Osteoblast (primary cell): Measurements from ENCODE around the gene NME9. TPM values are rescaled to one million over a fixed set of nuclear protein-coding genes. Genes with fewer than 3 reads are reported as not detected.
"Not testable (repeated sequence)": the region's sequence is repeated elsewhere in the genome, so short reads cannot be mapped to it uniquely, and the experiment has no call there.

Experiments used
- DNase-seq: peaks from one replicate; pipeline ENCODE4 v3.0.0; 2011; ENCODE audit warnings: low spot score, mixed read lengths; ENCODE audit not compliant: insufficient read length; ENCODE audit errors: missing footprints
- H2AFZ ChIP-seq: 2 replicates; pipeline ENCODE4 v1.6.0; 2011; ENCODE audit warnings: mild to moderate bottlenecking, low read length
- H3K27ac ChIP-seq: 2 replicates; pipeline ENCODE4 v1.5.1; 2011; ENCODE audit warnings: mild to moderate bottlenecking, low read depth, low read length, moderate library complexity
- H3K27me3 ChIP-seq: 2 replicates; pipeline ENCODE4 v1.6.0; 2012; ENCODE audit warnings: mild to moderate bottlenecking, control low read depth, inconsistent platforms, low read length, moderate library complexity; ENCODE audit not compliant: insufficient read depth
- H3K36me3 ChIP-seq: 2 replicates; pipeline ENCODE4 v1.5.1; 2011; ENCODE audit warnings: mild to moderate bottlenecking, low read length, control low read depth, moderate library complexity; ENCODE audit not compliant: insufficient read depth
- H3K4me1 ChIP-seq: 2 replicates; pipeline ENCODE4 v1.5.1; 2011; ENCODE audit warnings: mild to moderate bottlenecking, low read length, control low read depth, moderate library complexity; ENCODE audit not compliant: insufficient read depth
- H3K4me2 ChIP-seq: 2 replicates; pipeline ENCODE4 v1.6.0; 2011; ENCODE audit warnings: mild to moderate bottlenecking, low read length; ENCODE audit not compliant: insufficient read depth
- H3K4me3 ChIP-seq: fragments of 200-600 bp; sonication (generic); 3 replicates; pipeline ENCODE4 v1.5.1; 2012; ENCODE audit warnings: mild to moderate bottlenecking, low read length, inconsistent platforms; ENCODE audit not compliant: insufficient read depth
- H3K79me2 ChIP-seq: 2 replicates; pipeline ENCODE4 v1.6.0; 2012; ENCODE audit warnings: mild to moderate bottlenecking, low read length, control low read depth, inconsistent platforms; ENCODE audit not compliant: insufficient read depth
- H3K9me3 ChIP-seq: 2 replicates; pipeline ENCODE4 v1.5.1; 2011; ENCODE audit warnings: low read depth, low read length, control low read depth
- H4K20me1 ChIP-seq: 2 replicates; pipeline ENCODE4 v1.6.0; 2012; ENCODE audit warnings: mild to moderate bottlenecking, low read length, control low read depth; ENCODE audit not compliant: insufficient read depth
- CTCF ChIP-seq: IDR thresholded peaks from 2 replicates; pipeline ENCODE4 v1.5.1; 2011; ENCODE audit warnings: mild to moderate bottlenecking, low read depth, low read length, moderate library complexity; ENCODE audit errors: extremely low read depth
- total RNA-seq: library from RNA; depleted of rRNA; stranded (reverse); fragments of >200 nt; gene quantifications from 2 replicates; pipeline ENCODE4 v1.2.3, GENCODE V29; 2012

The NME9 gene
- not detected in 2 replicates for total RNA-seq

- Histone ChIP-seq H3K27me3 (no peaks in the 10 kb centered on the region), H3K4me3 (peak within 1 kb of the TSS; percentile 77), H3K9me3 (no peaks in the 10 kb centered on the region), H3K79me2 (no peaks in the 10 kb centered on the region), H3K27ac (no peak within 1 kb of the TSS), H4K20me1 (no peaks in the 10 kb centered on the region), H2AFZ (peak within 1 kb of the TSS; percentile 90), H3K36me3 (no peaks in the 10 kb centered on the region), H3K4me1 (peaks cover 11% of the 10 kb centered on the region), H3K4me2 (peak within 1 kb of the TSS; percentile 97)
- peak; percentile 58 for TF ChIP-seq CTCF
- peak; percentile 91 for DNase-seq
Observed at GRCh38 chr3:138329127-138329983, at the start of gene NME9. Gene NME9, minus strand, starts transcription at chr3:138329851. Its CDS starts 516 bp downstream, at chr3:138329335.

GRCh38 chr3:138378990-138379389, 49.3 kb upstream of the NME9 start:
- Histone ChIP-seq H3K4me1 (peaks cover 14% of the 10 kb centered on the region), H3K79me2 (peaks cover 22% of the 10 kb centered on the region), H3K27me3 (no peaks in the 10 kb centered on the region), H4K20me1 (no peaks in the 10 kb centered on the region), H3K27ac (no peak overlapping the region), H3K36me3 (peaks cover 8% of the 10 kb centered on the region), H3K4me3 (no peak overlapping the region), H2AFZ (no peak overlapping the region), H3K4me2 (no peak overlapping the region), H3K9me3 (no peaks in the 10 kb centered on the region)
- TF ChIP-seq CTCF = no peak
- DNase-seq = no peak

- no peak overlapping the region for H3K27ac ChIP-seq
- H3K4me3 ChIP-seq = no peak overlapping the region
- H3K36me3 ChIP-seq = peaks cover 6% of the 10 kb centered on the region
- H3K27me3 ChIP-seq = no peaks in the 10 kb centered on the region
- no peaks in the 10 kb centered on the region for H3K9me3 ChIP-seq
- H3K4me2 ChIP-seq = no peak overlapping the region
- no peaks in the 10 kb centered on the region for H4K20me1 ChIP-seq
- TF ChIP-seq CTCF = no peak
- H3K79me2 ChIP-seq = peaks cover 15% of the 10 kb centered on the region
- H3K4me1 ChIP-seq = peaks cover 14% of the 10 kb centered on the region
- H2AFZ ChIP-seq = no peak overlapping the region
- DNase-seq = no peak
Observed at GRCh38 chr3:138378331-138378730, 48.7 kb upstream of the NME9 start.

GRCh38 chr3:138377804-138378203, 48.2 kb upstream of the NME9 start:
- Histone ChIP-seq H3K36me3 (peaks cover 6% of the 10 kb centered on the region), H3K4me1 (peaks cover 14% of the 10 kb centered on the region), H3K27me3 (no peaks in the 10 kb centered on the region), H3K79me2 (peaks cover 15% of the 10 kb centered on the region), H3K27ac (no peak overlapping the region), H3K9me3 (no peaks in the 10 kb centered on the region), H3K4me2 (no peak overlapping the region), H2AFZ (no peak overlapping the region), H3K4me3 (no peak overlapping the region), H4K20me1 (no peaks in the 10 kb centered on the region)
- TF ChIP-seq CTCF = no peak
- DNase-seq = no peak

GRCh38 chr3:138377212-138377611, 47.6 kb upstream of the NME9 start:
- Histone ChIP-seq H3K4me1 (peaks cover 11% of the 10 kb centered on the region), H3K79me2 (peaks cover 14% of the 10 kb centered on the region)
- not testable (repeated sequence) for DNase-seq, H3K27ac ChIP-seq, H3K4me3 ChIP-seq, H2AFZ ChIP-seq, H4K20me1 ChIP-seq, H3K27me3 ChIP-seq, H3K4me2 ChIP-seq, H3K9me3 ChIP-seq, H3K36me3 ChIP-seq
